CD4-positive, alpha-beta T cell treated with Interleukin-4 for 1 hour (primary cell): ENCODE data around the gene FPR2.
"Not testable (repeated sequence)": the region's sequence is repeated elsewhere in the genome, so short reads cannot be mapped to it uniquely, and the experiment has no call there.

Source experiments
- DNase-seq, 2 donors: peaks; one replicate each; pipeline ENCODE4 v3.0.0-alpha.2; 2020 to 2022

FPR2 gene

DNA sequence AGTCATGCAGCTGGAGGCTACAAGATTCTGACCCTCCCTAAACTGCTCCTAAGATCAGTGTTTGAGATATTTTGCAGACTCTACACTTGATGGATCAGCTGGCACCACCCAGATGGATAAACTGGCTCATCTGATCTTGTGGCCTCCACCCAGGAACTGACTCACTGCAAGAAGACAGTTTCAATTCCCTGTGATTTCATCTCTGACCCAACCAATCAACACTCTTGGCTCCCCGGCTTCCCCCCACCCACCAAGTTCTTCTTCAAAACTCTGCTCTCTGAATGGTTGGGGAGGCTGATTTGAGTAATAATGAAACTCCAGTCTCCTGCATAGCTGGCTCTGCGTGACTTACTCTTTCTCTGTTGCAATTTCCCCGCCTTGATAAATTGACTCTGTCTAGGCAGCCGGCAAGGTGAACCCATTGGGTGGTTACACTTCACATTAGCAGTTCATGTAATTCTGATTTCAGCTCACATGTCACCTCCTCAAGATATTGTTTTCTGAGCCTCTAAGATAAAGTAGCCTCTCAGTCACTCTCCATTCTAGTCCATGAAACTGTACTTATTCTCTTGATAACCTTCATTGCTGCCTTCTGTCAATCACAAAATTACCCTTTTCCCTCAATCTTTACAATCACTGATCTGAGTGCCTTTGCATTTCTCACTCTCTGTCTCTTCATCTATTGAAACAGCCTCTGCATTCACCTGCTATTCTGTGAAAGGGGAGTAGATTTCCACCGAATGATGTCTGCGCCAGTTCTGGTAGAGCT is 24.1 kb downstream of the FPR2 start:
- peak; percentile 51 to 84 for DNase-seq

DNA sequence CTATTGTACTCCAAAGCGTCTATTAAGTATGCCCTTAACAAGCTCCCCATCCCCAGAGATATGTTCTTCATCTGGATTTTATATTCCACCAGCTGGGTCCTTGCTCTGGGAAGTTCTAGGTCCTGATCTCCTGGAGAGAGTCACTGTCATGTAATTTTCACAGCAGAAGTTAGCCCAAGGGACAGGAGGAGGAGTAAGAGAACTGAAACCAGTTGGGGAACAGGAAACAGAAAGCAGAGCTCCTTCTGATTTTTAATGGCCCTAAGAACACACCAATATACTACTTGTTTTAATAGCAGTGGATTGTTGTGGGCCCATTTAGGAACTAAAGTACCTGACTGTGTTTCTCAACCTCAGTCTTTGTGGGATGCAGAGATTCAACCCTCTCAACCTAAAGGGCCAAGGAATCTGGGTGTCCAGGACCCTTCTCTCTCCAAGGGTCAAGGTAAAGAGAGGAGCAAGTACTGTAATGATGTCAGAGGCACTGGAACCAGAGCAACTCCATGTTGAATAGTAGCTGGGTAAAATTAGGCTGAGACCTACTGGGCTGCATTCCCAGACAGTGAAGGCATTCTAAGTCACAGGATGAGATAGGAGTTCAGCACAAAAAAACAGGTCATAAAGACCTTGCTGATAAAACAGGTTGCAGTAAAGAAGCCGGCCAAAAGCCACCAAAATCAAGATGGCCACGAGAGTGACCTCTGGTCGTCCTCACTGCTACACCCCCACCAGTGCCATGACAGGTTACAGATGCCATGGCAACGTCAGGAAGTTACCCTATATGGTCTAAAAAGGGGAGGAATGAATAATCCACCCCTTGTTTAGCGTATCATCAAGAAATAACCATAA is 25.9 kb downstream of the FPR2 start:
- no peak for DNase-seq

DNA sequence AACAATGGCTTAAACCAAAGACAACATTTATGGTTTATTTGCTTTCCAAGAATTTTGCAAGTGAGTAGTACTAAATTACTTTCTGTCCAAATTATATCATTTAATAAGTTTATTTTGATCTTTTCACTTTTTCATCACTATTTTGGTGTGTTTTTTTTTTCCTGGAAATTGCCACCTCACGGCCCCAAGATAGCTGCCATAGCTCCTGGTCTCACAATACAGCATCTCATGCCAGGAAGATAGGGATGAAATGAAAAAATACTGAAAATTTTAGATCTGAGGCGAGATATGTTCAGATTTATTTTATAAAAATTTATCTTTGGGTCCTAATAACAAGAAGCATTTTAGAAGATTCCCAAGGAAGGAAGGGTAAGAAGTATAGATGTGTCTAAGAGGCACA is 27.0 kb downstream of the FPR2 start:
- no peak for DNase-seq

DNA sequence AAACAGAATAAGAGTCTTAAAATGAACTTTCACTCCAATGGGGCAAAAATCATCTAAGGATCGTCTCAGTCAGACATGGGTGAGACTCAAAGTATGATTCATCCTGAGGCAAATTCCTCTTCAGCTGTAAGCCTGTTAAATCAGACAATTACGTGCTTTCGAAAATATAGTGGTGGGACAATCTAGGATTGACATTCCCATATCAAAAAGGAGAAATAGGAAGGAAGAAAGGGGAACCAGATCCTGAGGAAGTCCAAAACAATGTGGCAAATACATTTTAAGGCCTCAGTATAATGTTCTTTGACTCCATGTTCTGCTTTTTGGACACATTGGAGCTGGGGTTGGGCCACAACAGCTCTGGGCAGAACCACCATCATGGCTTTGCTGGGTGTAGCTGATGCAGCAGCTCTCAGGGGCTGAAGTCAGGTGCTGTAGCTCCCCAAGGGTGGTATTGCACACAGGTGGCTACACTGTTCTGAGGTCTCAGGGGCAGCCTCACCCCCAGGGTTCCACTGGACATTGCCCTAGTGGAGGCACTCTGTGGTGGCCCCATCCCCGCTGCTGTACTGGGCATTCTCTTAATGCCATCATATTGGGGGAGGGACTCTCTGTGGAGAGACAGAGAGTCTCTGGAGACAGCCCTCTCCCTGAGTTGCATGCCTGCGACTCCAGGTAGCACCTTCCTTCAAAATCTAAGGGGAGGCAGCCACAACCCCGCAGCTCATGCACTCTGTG is 28.2 kb downstream of the FPR2 start:
- DNase-seq: no peak

DNA sequence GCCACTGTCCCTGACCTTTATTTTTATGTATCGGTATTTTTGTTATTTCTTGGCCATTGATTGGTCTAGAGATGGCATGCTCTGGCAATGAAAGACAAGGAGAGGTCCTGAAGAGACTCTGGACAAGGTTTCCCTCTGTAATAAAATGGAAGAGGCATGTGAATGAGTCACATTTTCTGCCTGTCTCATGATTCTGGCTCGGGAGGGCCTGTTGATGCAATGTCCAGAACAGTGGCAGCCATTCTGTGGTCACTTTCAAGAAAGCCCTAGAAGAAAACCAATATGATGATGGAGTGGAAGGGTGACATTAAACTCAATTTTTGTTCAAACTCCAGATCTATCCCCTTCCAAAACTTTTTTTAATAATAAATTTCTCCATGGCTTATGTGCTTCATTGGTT is 32.0 kb downstream of the FPR2 start:
- no peak for DNase-seq

DNA sequence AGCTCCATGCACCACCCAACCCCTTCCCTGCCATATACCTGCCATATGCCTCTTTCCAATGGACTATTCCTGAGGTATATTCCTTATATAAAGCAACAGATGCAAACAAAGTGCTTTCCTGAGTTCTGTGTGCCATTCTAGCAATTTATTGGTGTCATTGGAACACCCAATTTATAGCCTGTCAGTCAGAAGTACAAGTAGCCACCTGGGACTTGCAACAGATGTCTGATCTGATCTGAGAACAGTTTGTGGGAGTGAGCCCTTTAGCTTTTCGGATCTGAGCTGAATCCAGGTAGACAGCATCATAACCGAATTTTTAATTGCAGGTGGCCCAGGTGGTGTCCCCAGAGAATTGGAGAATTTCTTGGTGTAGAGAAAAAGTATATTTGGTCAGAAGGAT is 33.0 kb downstream of the FPR2 start:
- no peak for DNase-seq

DNA sequence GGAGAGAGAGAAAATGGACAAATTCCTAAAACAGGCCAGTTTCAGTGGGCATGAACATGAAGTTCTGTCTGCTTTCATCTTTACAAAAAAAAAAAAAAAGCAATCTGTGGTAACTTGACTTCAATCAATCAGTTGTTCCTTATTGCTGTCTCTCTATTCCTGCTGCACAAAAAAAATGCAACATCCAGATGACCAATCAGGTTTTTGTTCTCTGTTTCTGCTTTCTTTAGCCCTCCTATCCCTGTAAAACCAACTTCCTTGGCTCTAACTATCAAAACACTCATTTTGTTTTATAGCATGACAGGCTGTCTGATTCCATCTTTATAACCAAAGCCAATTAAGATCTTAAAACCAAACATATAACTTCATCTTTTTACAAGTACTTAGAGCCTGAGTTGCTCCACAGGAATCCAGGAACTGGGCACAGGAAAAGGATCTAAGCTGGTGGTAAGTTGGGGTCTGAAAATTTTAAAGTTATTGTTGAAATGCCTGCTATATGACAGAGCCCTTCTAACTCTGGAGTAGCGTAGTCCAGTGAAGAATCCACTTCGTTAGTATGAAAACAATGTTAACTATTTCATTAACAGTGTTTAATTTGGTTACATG is 34.0 kb downstream of the FPR2 start, which contains the start of gene FPR3:
TSS of gene FPR3 (plus strand) at position 273 of the 606 bp plus-strand sequence. CDS start 28,592 bp downstream, outside the sequence.
- DNase-seq: no peak

DNA sequence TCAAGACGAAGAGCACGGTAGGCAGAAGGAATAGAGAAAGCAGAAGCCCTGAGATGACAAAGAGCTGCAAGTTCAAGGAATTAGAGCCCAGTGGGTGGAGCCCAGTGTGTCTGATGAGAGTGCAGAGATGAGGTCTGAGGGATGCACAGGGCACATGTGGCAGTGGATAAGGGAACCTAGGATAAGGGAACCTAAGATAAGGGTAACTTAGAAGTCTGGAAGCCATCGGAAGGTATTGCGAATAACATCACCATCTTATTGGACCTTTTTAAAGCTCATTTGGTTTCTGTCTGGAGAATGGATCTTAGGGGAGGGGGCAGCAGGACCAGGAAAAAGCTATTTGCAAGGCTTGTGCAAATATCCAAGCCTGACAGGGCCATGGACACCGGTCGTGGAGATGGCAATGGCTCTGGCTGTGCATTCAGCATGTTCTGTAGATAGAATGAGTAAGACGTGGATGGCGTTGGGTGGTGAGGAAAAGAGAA is 35.3 kb downstream of the FPR2 start:
- peak in 1 of 2 donors; percentile 25 for DNase-seq

DNA sequence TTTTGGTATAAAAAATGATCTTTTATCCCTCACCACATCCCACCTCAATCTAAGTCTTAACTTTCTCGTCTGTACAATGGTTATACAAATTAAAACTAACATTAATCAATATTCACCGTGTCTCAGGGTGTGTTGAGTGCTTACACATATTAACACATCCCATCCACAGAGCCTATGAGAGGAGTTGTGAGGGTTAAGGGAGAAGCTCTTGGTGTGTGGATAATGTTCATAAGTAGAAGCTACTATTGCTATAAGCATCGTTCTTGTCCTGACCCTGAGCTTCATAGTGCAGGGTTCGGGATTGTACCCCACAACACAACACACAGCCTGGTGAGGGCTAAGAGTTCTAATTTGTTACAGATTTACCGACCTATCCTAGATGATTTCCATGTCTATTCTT is 36.5 kb downstream of the FPR2 start:
- DNase-seq: no peak

DNA sequence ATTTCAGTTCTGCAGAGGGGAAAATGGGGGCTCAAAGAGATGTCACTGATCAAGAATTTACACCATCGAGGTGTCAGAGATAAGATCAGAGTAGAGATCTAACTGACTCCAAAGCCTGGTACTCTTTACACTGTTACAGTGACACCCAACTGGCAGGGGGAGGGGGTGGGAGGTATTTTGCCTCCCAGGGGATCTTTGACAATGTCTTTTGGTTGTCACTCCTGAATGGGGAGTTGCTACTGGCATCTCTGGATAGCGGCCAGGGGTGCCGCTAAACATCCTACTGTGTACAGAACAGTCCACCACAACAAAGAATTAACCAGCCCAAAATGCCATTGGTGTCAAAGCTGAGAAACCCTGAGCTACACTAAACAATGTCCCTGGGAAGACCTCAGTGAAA is 37.1 kb downstream of the FPR2 start:
- no peak for DNase-seq

DNA sequence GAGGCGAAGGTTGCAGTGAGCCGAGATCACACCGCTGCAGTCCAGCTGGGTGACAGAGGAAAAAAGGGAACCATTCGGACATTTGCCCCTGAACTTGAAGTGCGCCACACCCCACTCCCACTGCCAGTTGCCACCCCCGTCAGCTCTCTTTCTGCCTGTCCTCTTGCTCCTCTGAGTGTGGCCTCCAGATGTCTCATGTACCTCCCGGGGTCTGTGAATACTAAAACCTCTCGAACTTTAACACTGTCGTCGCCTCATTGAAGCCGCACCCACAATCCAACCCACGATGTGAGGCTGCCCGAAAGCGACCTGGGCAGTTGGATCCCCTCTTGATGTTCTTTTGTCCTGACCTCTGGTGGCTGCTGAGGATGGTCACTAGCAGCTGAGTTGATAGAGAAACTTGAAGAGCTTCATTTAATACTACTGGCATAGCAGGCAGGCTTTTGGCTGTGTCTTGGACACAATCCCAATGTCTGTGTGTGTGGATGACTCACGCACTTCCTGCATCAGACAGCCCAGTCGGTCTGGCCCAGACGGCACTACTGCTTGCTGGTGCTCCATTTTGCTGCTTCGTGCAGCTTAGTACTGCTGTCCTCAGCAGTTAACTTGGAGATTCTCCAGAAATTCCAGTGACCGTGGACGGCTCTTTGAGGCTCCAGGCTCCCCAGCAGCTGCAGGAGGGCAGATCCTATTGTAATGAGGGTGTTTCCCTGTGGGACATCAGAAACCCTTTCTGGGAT is 38.2 kb downstream of the FPR2 start:
- peak in 1 of 2 donors; percentile 66 for DNase-seq

DNA sequence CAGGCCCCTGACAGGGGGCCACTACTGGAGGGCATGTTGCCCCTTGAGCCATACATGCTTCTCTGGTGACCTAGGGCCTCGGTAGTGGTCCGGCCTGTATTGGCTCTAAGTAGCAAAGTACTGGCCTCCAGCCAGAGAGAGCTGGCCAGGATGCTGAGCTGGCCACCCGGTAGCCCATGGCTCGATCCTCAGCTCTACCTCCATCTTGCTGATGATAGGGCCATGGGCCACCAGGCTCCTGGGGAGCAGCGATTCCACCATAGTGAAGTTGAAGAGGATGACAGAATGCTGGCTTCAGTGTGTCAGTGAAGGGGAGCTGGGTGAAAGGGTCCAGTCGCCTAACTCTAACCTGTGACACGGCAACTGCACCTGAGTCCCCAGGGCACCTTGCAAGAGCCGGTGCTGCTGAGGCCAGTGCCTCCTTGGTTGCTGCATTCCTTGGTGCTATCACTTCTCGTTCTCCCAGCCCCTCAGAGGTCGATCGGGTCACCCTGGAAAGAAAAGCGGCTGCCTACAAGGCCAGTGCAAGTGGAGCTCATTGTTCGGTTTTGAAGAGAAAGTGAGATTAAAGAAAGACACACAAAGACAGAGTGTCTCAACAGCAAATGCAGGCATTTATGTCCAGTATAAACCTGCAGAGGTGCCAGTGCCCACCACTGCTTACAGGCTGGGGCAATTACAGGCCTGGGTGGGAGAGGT is 38.9 kb downstream of the FPR2 start:
- DNase-seq: no peak

DNA sequence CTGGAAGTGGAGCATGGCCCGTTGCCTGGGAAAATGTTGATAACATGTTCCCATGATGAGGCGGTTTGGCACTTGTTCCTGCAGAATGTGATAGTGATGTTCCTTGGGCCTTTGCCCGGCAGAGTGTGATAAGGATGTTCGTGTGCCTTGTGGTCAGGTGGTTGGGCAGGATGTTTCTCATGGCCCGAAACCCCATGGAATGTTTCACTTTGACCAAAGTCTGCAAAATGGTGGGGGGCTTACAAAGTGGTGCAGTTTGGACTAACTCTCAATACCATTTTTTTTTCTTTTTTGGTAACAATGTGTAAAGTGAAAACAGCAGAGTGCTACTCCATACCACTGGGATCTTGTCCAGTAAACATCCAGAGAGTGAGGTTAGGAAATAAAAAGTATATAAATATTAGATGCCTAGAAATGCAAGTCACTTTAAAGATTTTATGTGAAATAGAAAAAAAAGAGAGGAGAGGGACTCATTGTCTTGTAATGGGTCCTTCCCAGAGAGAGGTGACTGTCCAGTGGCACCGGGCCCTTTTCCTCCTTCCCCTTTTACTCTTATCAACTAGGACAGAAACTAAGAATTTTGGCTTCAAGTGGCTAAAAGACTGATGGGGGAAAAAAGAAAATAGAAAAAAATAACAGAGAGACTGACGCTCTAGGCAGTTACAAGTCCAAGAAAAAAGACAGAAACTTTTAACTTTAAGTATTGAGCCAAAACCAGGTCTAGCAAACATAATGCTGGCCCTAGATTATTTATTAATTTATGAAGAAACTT is 39.7 kb downstream of the FPR2 start:
- no peak for DNase-seq

DNA sequence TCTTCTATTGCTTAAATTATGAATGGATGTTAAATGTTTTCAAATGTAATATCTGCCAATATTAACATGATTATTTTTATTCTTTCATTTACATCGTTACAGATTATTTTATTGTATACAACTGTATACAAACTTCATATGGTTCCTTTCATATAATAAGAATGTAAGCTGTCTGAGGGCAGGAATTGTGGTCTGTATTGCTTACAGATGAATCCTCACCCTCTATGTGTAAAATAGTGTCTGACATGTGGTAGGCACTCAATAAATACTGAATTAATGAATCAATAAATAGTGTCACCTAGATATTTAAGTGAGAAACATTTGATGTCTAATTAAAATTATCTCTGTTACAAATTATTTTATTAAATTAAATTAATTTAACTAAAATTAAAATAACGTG is 41.8 kb downstream of the FPR2 start:
- no peak for DNase-seq

DNA sequence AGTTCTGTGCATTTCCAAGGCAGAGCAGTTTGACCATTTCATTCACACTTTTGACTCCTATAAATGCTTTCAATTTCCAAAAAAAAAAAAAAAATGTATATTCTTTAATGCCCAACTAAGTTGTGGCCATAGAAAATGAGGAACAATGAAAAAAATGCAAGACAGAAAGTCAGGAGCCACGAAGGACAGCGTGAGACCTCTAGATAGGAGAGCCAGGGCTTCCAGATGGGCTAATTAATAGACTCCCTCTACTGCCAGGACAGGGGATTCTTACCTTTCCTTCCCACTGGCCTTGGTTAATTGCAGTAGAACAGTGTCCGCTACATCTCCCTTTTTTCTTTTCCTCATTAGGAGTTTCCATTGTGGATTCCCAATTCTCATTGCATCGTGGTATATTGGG is 42.5 kb downstream of the FPR2 start:
- no peak for DNase-seq

DNA sequence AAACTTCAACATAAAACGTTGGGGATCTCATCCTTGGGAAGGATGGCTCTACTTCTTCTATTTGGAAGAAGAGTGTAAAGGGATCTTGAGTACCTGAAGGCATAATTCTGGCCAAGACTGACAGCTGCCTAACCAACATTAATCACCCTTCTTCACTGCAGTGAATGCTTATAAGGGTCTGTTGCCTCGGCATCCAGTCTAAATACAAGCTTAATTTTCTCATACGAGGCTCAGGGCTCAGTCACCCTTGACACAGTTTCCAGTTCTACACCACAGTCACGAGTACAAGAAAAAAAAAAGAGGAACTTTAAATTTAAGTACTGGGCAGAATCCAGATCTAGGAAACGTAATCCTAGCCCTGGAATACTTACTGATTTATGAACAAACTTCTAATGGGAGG is 43.0 kb downstream of the FPR2 start:
- no peak for DNase-seq

DNA sequence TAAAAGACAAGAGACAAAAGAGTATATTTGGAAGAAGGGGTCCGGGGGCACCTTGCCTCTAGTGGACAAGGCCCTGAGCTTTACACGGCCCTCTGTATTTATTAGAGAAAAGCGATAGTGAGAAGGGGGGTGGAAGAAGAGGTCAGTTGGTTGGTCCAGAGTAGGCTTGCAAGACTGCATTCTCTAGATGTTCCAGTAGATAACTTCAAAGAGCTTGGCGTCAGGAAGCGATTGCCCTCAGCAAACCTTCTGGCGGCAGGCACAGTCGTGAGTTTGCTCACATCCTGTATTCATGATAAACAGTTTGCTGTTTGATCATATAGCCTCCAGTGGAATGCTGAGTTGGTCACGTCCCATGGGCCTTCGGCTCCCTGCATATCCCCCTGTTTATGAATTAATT is 43.8 kb downstream of the FPR2 start:
- DNase-seq: not testable (repeated sequence)

DNA sequence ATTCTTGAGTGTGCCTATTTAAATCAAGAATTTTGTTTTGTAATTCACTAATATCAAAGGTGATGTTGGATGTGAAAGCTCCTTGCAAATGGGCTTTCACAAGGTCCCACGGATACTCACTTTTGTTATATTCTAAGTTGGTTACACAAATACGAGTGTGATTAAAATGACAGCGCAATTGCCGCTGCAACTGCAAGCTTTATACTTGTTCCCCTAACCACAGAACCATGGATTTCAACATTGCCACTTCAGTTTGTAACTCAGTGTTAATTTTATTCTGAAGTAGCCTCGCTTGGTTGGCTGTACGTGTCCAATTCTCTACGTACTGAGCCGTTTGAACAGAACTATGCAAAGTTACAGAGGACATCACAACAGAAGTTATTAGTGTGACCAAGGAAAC is 44.4 kb downstream of the FPR2 start:
- DNase-seq: not testable (repeated sequence)

DNA sequence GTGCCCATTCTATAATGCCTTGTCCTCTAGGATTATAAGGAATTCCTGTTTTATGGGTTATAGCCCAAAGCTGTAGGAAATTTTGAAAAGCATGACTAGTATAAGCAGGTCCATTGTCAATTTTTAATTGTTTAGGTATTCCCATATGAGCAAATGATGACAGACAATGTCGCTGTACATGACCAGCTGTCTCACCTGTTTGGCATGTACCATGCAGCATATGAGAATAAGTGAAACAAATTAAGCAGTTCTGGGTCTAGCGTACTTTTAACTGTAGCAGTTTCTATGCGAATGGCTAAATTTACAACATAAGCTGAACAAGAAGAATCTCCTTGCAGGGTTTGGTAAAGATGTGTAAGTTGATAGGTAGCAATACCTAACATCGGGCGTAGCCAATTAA is 45.6 kb downstream of the FPR2 start:
- not testable (repeated sequence) for DNase-seq

DNA sequence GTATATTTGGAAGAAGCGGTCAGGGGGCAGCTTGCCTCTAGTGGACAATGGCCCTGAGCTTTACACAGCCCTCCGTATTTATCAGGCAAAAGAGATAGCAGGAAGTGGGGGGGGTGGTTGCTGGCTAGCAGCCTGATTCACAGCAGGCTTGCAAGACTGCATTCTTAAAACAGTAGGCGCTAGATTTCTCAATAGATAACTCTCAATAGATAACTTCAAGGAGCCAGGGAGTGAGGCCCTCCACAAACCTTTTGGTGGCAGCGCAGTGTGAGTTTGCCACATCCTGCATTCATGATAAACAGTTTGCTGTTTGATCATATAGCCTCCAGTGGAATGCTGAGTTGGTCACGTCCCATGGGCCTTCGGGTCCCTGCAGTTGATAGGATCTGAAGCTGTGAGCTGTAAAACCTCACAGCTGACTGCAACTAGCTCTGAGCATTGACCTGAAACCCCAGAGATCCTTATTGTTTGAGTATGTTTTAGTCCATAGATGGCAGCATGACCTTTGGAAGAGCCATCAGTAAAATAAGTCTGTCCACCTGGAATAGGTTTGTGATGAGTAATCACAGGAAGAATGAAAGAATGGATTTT is 46.2 kb downstream of the FPR2 start:
- no peak for DNase-seq
